ENCODE data around the gene FAM89B. TPM values are rescaled to one million over a fixed set of nuclear protein-coding genes. Genes with fewer than 3 reads are reported as not detected.

Gene FAM89B
- total and polyA plus RNA-seq, 2 donors (not counting 3 experiments of a cell fraction or from before 2014, with no cell fraction given), result 63.1 to 153 TPM

- FAIRE-seq (no peak), DNase-seq (ENCODE audit: low read depth, low spot score) (no peak)
- intact Hi-C loops (cut with micrococcal nuclease), result loop anchor here (1.0 kb wide), 1 partner anchor 14 kb away; no protein-coding TSS in a partner anchor
- H3K27me3 ChIP-seq (ENCODE audit: control insufficient read depth in 2 of 2, insufficient read depth in 2 of 2, low read length in 2 of 2), result no peaks in the 10 kb centered on the region
- H3K4me3 ChIP-seq (replicated peaks in 1 of 3; ENCODE audit: insufficient read depth in 1 of 3, low read depth in 1 of 3, low read length in 3 of 3), result peak overlapping the region; percentile 39 to 99 (median 54)
- POLR2A ChIA-PET, result interaction anchor here (0.6 to 1.0 kb wide), 2 partner anchors 60 to 103 kb away, joined by 3 read pairs; partner anchors contain the start of gene NEAT1
- dilution Hi-C loops (cut with MboI; ENCODE audit: extremely low pct_ligation_motif_present, low sequenced_read_pairs), result no loop called here
- CTCF ChIA-PET, result interaction anchor here (1.0 to 2.5 kb wide), 7 partner anchors 10 to 69 kb away, joined by 3 to 8 read pairs (median 6); partner anchors contain the start of genes EHBP1L1 and FAM89B
- peaks cover 21% of the 10 kb centered on the region for H3K79me2 ChIP-seq (ENCODE audit: control insufficient read depth, insufficient read depth, low read length)
- peak overlapping the region; percentile 91 for H3K9ac ChIP-seq (replicated peaks; ENCODE audit: extremely low read depth, insufficient read depth, low read length)
- peaks cover 9 to 26% of the 10 kb centered on the region in 2 experiments for H3K36me3 ChIP-seq (ENCODE audit: control insufficient read depth in 2 of 2, extremely low read depth in 1 of 2, insufficient read depth in 2 of 2, low read length in 2 of 2)
- H2AFZ ChIP-seq (ENCODE audit: low read depth, low read length), result no peak overlapping the region
- TF ChIP-seq POLR2AphosphoS5 (IDR thresholded peaks at IDR 0.05; ENCODE audit: insufficient read depth, low read depth, low read length), result no peak
- no peak for TF ChIP-seq GATA2 (IDR thresholded peaks at IDR 0.05; ENCODE audit: insufficient read depth, insufficient read length, low read depth, low read length)
- no peak for TF ChIP-seq FOS (IDR thresholded peaks at IDR 0.05; ENCODE audit: borderline replicate concordance, insufficient read depth, low read length)
- no peak for TF ChIP-seq CTCF (IDR thresholded peaks at IDR 0.05; ENCODE audit: extremely low read depth in 1 of 2, insufficient read depth in 1 of 2, low read depth in 1 of 2, low read length in 2 of 2)
- TF ChIP-seq EZH2 (IDR thresholded peaks at IDR 0.05; ENCODE audit: borderline replicate concordance, low read depth, low read length, severe bottlenecking), result no peak
- no peak for TF ChIP-seq POLR2A (IDR thresholded peaks at IDR 0.05; ENCODE audit: low read depth, low read length)
- TF ChIP-seq MAX (IDR thresholded peaks at IDR 0.05; ENCODE audit: insufficient read depth, insufficient read length), result no peak
- TF ChIP-seq JUN (IDR thresholded peaks at IDR 0.05; ENCODE audit: borderline replicate concordance, insufficient read depth, insufficient read length, low read depth), result no peak
- TF ChIP-seq MYC (IDR thresholded peaks at IDR 0.05; ENCODE audit: low read depth, low read length), result no peak
- peak overlapping the region; percentile 60 for H3K27ac ChIP-seq (ENCODE audit: insufficient read depth, low read depth, low read length)
- H4K20me1 ChIP-seq (replicated peaks; ENCODE audit: control insufficient read depth, extremely low read depth, insufficient read depth, low read length), result no peaks in the 10 kb centered on the region
- peaks cover 11% of the 10 kb centered on the region for H3K4me1 ChIP-seq (ENCODE audit: control insufficient read depth, extremely low read depth, insufficient read depth, low read length)
- BruUV-seq (replicated peaks), result TSS peak; percentile 47
- H3K9me3 ChIP-seq (replicated peaks; ENCODE audit: control insufficient read depth, insufficient read depth, low read length), result no peaks in the 10 kb centered on the region
- H3K9me1 ChIP-seq (replicated peaks; ENCODE audit: control insufficient read depth, extremely low read depth, insufficient read depth, low read length), result no peaks in the 10 kb centered on the region
- H3K4me2 ChIP-seq (ENCODE audit: insufficient read depth, low read length), result peak overlapping the region; percentile 32
These were observed 46.5 kb upstream of the FAM89B start for GRCh38 chr11:65525546-65526480.

Data from endothelial cell of umbilical vein (primary cell).